ENCODE results near the gene VASH2. TPM values are rescaled to one million over a fixed set of nuclear protein-coding genes. Genes with fewer than 3 reads are reported as not detected.

The VASH2 gene
- total and polyA plus RNA-seq, 2 of the 8 experiments (the other 6 are each of a cell fraction or from before 2014, with no cell fraction given): 44.0 to 187 TPM

DNA sequence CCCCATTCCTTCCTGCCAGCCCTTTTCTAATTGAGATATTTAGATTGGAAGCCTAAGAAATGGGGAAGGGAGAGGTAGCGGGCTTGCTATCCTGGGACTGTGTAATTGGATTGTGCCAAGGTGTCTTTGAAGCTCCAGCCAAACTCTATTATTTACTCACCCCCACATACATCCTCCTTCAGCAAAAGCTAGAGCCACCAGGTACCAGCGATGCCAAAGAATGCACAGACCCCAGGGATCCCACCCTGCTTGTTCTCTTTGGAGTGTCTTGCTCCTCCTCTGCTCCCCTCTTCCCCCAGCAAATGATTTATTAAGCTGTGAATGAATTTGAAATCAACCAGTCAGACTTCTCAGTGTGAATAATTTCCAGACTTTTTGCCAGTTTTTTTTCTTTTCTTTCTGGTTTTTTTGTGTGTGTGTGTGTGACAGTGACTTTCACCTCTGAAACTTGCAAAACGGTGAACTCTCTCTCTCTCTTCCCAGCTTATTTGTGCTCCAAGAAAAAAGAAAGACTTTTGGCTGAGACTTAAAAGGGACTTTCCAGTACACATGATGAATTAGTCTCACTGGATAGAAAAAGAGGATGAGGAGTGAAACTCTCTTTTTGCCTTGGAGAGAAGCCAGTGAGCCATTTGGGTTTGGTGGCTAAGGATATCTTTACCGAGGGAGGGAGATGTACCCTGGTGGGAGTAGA is 1.8 kb downstream of the VASH2 start (continued):
- no peak for TF ChIP-seq ZNF274 (IDR thresholded peaks at IDR 0.05; ENCODE audit: borderline replicate concordance, extremely low read depth, low read length)
- TF ChIP-seq GABPA (IDR thresholded peaks at IDR 0.05; ENCODE audit: borderline replicate concordance, insufficient read depth, low read length): no peak
- no peak for TF ChIP-seq SP1 (IDR thresholded peaks at IDR 0.05; ENCODE audit: low read depth, low read length)
- no peak for TF ChIP-seq POLR2AphosphoS5 (IDR thresholded peaks at IDR 0.05; ENCODE audit: low read depth, low read length)
- TF ChIP-seq SIRT6 (IDR thresholded peaks at IDR 0.05; ENCODE audit: low read length): no peak
